HepG2 (cell line): ENCODE measurements around the gene ATRN. TPM values are rescaled to one million over a fixed set of nuclear protein-coding genes. Genes with fewer than 3 reads are reported as not detected.

Experiments
- EZH2 ChIP-seq: conservative IDR thresholded peaks from 2 replicates; pipeline ENCODE4 v1.6.1; 2012; ENCODE audit warnings: mild to moderate bottlenecking, low read depth, low read length, moderate library complexity
- HNF4A ChIP-seq: sonication (generic); formaldehyde crosslinking; IDR thresholded peaks from 2 replicates; pipeline ENCODE4 v1.4.0; 2020; ENCODE audit warnings: missing genetic modification reagents
- HNRNPK ChIP-seq: fragments of 200-400 bp; formaldehyde crosslinking; IDR thresholded peaks from 2 replicates; pipeline ENCODE4 v1.6.1; 2018; ENCODE audit warnings: low read length, low read depth, moderate library complexity, mild to moderate bottlenecking; ENCODE audit not compliant: poor library complexity, severe bottlenecking
- KDM2A ChIP-seq: sonication (generic); formaldehyde crosslinking; IDR thresholded peaks from 2 replicates; pipeline ENCODE4 v1.4.0; 2020; ENCODE audit warnings: low read depth, missing genetic modification reagents, borderline replicate concordance
- MTF2 ChIP-seq: sonication (generic); formaldehyde crosslinking; IDR thresholded peaks from 2 replicates; pipeline ENCODE4 v1.5.0; 2020; ENCODE audit warnings: missing genetic modification reagents, borderline replicate concordance
- ZNF136 ChIP-seq: sonication (generic); formaldehyde crosslinking; IDR thresholded peaks from 2 replicates; pipeline ENCODE4 v1.8.1; 2022; ENCODE audit warnings: low read depth, mild to moderate bottlenecking, moderate library complexity, missing genetic modification reagents
- ZNF263 ChIP-seq: sonication (generic); formaldehyde crosslinking; IDR thresholded peaks from 2 replicates; pipeline ENCODE4 v1.4.0; 2020; ENCODE audit warnings: missing genetic modification reagents
- ZNF335 ChIP-seq: sonication (generic); formaldehyde crosslinking; IDR thresholded peaks from 2 replicates; pipeline ENCODE4 v1.4.0; 2020; ENCODE audit warnings: missing genetic modification reagents
- ZNF768 ChIP-seq: sonication (generic); formaldehyde crosslinking; IDR thresholded peaks from 2 replicates; pipeline ENCODE4 v1.4.0; 2020; ENCODE audit warnings: missing genetic modification reagents
- ZNF790 ChIP-seq: sonication (generic); formaldehyde crosslinking; IDR thresholded peaks from 2 replicates; pipeline ENCODE4 v1.8.0; 2022; ENCODE audit warnings: missing genetic modification reagents, mild to moderate bottlenecking, borderline replicate concordance
- polyA plus RNA-seq, 8 experiments: library from polyadenylated mRNA; depleted of rRNA in 3 of 8; stranded (reverse) in 7 of 8; unstranded in 1 of 8; fragments of >200 nt; fragmentation: Illumina TruSeq in 4 of 8; extraction: Trizol in 4 of 8; gene quantifications; 2 replicates each; pipeline versions ENCODE4 v1.2.1 to v1.2.3, GENCODE V29; 2011 to 2016; ENCODE audit warnings: low read depth in 4 of 8, missing spikeins in 1 of 8, mixed read lengths in 1 of 8; ENCODE audit not compliant: insufficient read depth in 1 of 8
- total RNA-seq, 5 experiments: library from RNA; depleted of rRNA; stranded (reverse); fragments of >200 nt; fragmentation: Illumina TruSeq; extraction: Trizol; gene quantifications; 2 replicates each; pipeline ENCODE4 v1.2.3, GENCODE V29; 2016; ENCODE audit warnings: low read depth in 1 of 5
- TF ChIP-seq, protein P1 (sequence below): sonication (generic); IDR thresholded peaks from 2 replicates; pipeline ENCODE4 v1.6.1; 2016; ENCODE audit warnings: low read depth, borderline replicate concordance
- TF ChIP-seq, protein P2 (sequence below): sonication (generic); formaldehyde crosslinking; IDR thresholded peaks from 2 replicates; pipeline ENCODE4 v1.8.1; 2023; ENCODE audit warnings: missing genetic modification reagents, mild to moderate bottlenecking, borderline replicate concordance
- TF ChIP-seq, protein P3 (sequence below): sonication (generic); formaldehyde crosslinking; IDR thresholded peaks from 2 replicates; pipeline ENCODE4 v1.4.0; 2020; ENCODE audit warnings: low read depth, mild to moderate bottlenecking, missing genetic modification reagents
- TF ChIP-seq, protein P4 (sequence below): IDR thresholded peaks from 2 replicates; pipeline ENCODE4 v1.6.1; 2016; ENCODE audit warnings: missing biosample characterization, missing genetic modification reagents, low read depth
- TF ChIP-seq, protein P5 (sequence below): sonication (generic); formaldehyde crosslinking; IDR thresholded peaks from 2 replicates; pipeline ENCODE4 v1.5.0; 2020; ENCODE audit warnings: missing genetic modification reagents
- TF ChIP-seq, protein P6 (sequence below): sonication (generic); formaldehyde crosslinking; IDR thresholded peaks from 2 replicates; pipeline ENCODE4 v1.5.1; 2020; ENCODE audit warnings: mild to moderate bottlenecking, missing genetic modification reagents, moderate library complexity

Gene ATRN
- total and polyA plus RNA-seq, 2 of the 13 experiments (the other 11 are each of a cell fraction or from before 2014, with no cell fraction given): 44.2 to 81.1 TPM

DNA sequence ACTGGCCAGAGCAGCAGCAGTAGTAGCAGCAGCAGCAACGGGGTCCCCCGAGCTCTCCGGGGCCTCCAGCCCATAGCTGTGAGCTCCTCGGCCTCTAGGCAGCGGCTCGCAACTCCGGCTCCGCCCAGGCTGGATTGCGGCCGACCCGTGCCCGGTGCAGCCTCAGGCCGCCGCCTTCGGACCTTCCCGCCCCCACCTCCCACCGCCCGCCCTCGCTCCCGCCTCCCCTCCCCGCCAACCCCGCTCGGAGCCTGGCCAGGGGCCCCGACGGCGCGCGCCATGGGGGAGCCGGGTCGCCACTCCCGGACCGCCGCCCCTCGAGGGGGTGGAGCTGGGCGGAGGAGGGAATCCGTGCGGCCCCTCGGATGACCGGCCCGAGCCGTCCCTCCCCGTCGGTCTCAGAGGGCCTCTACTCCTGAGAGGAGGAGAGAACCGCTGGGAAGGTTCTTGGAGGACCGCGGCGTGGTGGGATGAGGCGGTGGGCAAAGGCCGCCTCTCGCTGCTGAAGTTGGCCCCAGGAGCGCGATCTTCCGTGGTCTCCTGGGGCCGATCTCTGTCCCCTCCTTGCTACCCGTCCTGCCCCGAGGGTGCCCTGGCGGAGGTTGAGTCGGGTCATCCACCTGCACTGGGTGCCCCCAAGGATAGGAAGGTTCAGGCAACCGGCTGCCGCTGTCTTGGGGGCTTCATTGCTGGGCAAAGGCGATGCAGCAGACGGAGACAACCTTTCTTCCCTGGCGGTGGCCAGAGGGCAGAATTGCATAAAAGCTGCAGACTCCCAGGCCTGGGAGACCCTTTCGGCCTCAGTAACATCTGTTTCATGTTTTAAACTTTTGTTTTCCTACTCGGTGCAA lies 211.3 kb downstream of the ATRN start, which contains the start of gene ADAM33 (continued):
- TF ChIP-seq, protein P1, sequence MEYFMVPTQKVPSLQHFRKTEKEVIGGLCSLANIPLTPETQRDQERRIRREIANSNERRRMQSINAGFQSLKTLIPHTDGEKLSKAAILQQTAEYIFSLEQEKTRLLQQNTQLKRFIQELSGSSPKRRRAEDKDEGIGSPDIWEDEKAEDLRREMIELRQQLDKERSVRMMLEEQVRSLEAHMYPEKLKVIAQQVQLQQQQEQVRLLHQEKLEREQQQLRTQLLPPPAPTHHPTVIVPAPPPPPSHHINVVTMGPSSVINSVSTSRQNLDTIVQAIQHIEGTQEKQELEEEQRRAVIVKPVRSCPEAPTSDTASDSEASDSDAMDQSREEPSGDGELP: no peak
- TF ChIP-seq ZNF263 (CRISPR knock-in tag): no peak
- no peak for TF ChIP-seq ZNF136 (CRISPR knock-in tag)
- peak; percentile 44 for TF ChIP-seq HNRNPK
- TF ChIP-seq, protein P2, sequence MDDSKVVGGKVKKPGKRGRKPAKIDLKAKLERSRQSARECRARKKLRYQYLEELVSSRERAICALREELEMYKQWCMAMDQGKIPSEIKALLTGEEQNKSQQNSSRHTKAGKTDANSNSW (CRISPR knock-in tag): no peak
- TF ChIP-seq EZH2: peak; percentile 80; the same call in 1 of the 2 replicates
- TF ChIP-seq, protein P3, sequence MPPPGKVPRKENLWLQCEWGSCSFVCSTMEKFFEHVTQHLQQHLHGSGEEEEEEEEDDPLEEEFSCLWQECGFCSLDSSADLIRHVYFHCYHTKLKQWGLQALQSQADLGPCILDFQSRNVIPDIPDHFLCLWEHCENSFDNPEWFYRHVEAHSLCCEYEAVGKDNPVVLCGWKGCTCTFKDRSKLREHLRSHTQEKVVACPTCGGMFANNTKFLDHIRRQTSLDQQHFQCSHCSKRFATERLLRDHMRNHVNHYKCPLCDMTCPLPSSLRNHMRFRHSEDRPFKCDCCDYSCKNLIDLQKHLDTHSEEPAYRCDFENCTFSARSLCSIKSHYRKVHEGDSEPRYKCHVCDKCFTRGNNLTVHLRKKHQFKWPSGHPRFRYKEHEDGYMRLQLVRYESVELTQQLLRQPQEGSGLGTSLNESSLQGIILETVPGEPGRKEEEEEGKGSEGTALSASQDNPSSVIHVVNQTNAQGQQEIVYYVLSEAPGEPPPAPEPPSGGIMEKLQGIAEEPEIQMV (CRISPR knock-in tag): no peak
- peak; percentile 59; the same call in 1 of the 2 replicates for TF ChIP-seq MTF2 (CRISPR knock-in tag)
- TF ChIP-seq ZNF768 (CRISPR knock-in tag): no peak
- TF ChIP-seq ZNF335 (CRISPR knock-in tag): no peak
- TF ChIP-seq, protein P4, sequence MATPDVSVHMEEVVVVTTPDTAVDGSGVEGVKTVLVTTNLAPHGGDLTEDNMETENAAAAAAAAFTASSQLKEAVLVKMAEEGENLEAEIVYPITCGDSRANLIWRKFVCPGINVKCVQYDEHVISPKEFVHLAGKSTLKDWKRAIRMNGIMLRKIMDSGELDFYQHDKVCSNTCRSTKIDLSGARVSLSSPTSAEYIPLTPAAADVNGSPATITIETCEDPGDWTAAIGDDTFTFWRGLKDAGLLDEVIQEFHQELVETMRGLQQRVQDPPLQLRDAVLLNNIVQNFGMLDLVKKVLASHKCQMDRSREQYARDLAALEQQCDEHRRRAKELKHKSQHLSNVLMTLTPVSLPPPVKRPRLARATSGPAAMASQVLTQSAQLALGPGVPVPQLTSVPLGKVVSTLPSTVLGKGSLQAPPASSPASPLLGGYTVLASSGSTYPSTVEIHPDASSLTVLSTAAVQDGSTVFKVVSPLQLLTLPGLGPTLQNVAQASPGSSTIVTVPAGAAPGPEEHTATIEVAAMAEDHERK (CRISPR knock-in tag): no peak
- TF ChIP-seq ZNF790 (CRISPR knock-in tag): no peak
- TF ChIP-seq KDM2A: 0 out of 2 replicates have a peak, but pooled peaks have one; percentile 8
- TF ChIP-seq, protein P5, sequence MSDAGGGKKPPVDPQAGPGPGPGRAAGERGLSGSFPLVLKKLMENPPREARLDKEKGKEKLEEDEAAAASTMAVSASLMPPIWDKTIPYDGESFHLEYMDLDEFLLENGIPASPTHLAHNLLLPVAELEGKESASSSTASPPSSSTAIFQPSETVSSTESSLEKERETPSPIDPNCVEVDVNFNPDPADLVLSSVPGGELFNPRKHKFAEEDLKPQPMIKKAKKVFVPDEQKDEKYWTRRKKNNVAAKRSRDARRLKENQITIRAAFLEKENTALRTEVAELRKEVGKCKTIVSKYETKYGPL (CRISPR knock-in tag): no peak
- TF ChIP-seq, protein P6, sequence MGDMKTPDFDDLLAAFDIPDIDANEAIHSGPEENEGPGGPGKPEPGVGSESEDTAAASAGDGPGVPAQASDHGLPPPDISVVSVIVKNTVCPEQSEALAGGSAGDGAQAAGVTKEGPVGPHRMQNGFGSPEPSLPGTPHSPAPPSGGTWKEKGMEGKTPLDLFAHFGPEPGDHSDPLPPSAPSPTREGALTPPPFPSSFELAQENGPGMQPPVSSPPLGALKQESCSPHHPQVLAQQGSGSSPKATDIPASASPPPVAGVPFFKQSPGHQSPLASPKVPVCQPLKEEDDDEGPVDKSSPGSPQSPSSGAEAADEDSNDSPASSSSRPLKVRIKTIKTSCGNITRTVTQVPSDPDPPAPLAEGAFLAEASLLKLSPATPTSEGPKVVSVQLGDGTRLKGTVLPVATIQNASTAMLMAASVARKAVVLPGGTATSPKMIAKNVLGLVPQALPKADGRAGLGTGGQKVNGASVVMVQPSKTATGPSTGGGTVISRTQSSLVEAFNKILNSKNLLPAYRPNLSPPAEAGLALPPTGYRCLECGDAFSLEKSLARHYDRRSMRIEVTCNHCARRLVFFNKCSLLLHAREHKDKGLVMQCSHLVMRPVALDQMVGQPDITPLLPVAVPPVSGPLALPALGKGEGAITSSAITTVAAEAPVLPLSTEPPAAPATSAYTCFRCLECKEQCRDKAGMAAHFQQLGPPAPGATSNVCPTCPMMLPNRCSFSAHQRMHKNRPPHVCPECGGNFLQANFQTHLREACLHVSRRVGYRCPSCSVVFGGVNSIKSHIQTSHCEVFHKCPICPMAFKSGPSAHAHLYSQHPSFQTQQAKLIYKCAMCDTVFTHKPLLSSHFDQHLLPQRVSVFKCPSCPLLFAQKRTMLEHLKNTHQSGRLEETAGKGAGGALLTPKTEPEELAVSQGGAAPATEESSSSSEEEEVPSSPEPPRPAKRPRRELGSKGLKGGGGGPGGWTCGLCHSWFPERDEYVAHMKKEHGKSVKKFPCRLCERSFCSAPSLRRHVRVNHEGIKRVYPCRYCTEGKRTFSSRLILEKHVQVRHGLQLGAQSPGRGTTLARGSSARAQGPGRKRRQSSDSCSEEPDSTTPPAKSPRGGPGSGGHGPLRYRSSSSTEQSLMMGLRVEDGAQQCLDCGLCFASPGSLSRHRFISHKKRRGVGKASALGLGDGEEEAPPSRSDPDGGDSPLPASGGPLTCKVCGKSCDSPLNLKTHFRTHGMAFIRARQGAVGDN (CRISPR knock-in tag): peak; percentile 15; the same call in 1 of the 2 replicates
- TF ChIP-seq HNF4A (CRISPR knock-in tag): no peak
